Hematopoietic multipotent progenitor cell (in vitro differentiated cells): ENCODE results near the gene FAXDC2. TPM values are rescaled to one million over a fixed set of nuclear protein-coding genes. Genes with fewer than 3 reads are reported as not detected.

ENCODE experiments used
- DNase-seq, 3 donors: peaks; one replicate each; pipeline ENCODE4 v3.0.0-alpha.2; 2011 to 2015; ENCODE audit warnings: low read depth in 2 of 3, low spot score in 2 of 3
- total RNA-seq: library from RNA; depleted of rRNA; stranded (reverse); fragments of >200 nt; gene quantifications from one replicate; pipeline ENCODE4 v1.2.3, GENCODE V29; 2012

FAXDC2 gene
- total RNA-seq, 1 donor = 9.4 TPM

GRCh38 chr5:154802050-154802449 is 48.4 kb downstream of the FAXDC2 start:
- DNase-seq = no peak

GRCh38 chr5:154801083-154801482 is 49.3 kb downstream of the FAXDC2 start:
- DNase-seq = no peak

GRCh38 chr5:154800582-154800981 is 49.8 kb downstream of the FAXDC2 start:
- no peak for DNase-seq

GRCh38 chr5:154797762-154798161 is 52.6 kb downstream of the FAXDC2 start:
- no peak for DNase-seq

- DNase-seq = no peak
Measured at GRCh38 chr5:154795235-154795596, 55.2 kb downstream of the FAXDC2 start.

- DNase-seq = no peak
Measured at GRCh38 chr5:154794525-154795234, 55.7 kb downstream of the FAXDC2 start.

GRCh38 chr5:154793599-154794524 is 56.5 kb downstream of the FAXDC2 start:
- DNase-seq = no peak

GRCh38 chr5:154791535-154791934 is 58.9 kb downstream of the FAXDC2 start:
- DNase-seq = no peak

GRCh38 chr5:154788212-154788611 is 62.2 kb downstream of the FAXDC2 start:
- no peak for DNase-seq

GRCh38 chr5:154786414-154786813 is 64.0 kb downstream of the FAXDC2 start:
- DNase-seq = no peak

GRCh38 chr5:154784856-154785255 is 65.5 kb downstream of the FAXDC2 start:
- no peak for DNase-seq

- DNase-seq = no peak
Measured at GRCh38 chr5:154783774-154784460, 66.5 kb downstream of the FAXDC2 start.

GRCh38 chr5:154782812-154783592 is 67.4 kb downstream of the FAXDC2 start:
- no peak for DNase-seq

- DNase-seq = no peak
Measured at GRCh38 chr5:154782326-154782725, 68.1 kb downstream of the FAXDC2 start.

- DNase-seq = no peak
Measured at GRCh38 chr5:154780128-154780527, 70.3 kb downstream of the FAXDC2 start.

GRCh38 chr5:154779105-154779504 is 71.3 kb downstream of the FAXDC2 start:
- DNase-seq = no peak

- no peak for DNase-seq
Measured at GRCh38 chr5:154778534-154778933, 71.9 kb downstream of the FAXDC2 start.

- no peak for DNase-seq
Measured at GRCh38 chr5:154776167-154776566, 74.2 kb downstream of the FAXDC2 start.

GRCh38 chr5:154773326-154773725 is 77.1 kb downstream of the FAXDC2 start:
- peak in 1 of 3 donors; percentile 19 for DNase-seq

- no peak for DNase-seq
Measured at GRCh38 chr5:154771383-154771901, 79.0 kb downstream of the FAXDC2 start.
